ENCODE measurements around the gene RNASE2. TPM values are rescaled to one million over a fixed set of nuclear protein-coding genes. Genes with fewer than 3 reads are reported as not detected.
A peak's percentile ranks its signal among the peaks of the same experiment; 100 is the strongest.

RNASE2 gene
- total RNA-seq, 4 donors from 2014 or later = 0.44 to 1.3 (median 0.44) TPM; not detected in 1

DNA sequence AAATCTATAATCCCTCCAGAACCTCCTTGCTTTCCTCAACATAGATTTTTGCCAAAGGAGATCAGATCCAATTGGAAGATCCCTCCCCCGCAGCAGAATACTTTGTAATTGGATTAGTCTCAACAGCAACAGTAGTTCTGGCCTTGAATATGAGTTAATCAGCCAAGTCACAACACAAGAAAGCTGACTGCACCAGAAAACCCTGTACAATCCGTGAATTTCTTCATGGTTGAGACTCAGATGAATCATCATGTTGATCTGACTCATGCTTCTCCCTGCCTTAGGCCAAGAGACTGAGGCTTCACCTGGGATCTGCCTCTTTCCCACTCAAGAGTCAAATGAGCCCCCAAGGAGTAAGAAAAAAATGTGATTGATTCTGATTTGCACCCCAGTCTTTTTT, 31.5 kb downstream of the RNASE2 start:
- peaks cover 26 to 53% (median 27%) of the 10 kb centered on the region in 3 donors for H3K4me1 ChIP-seq
- intact Hi-C loops (cut with DNase I) = no loop called here
- 0 to 21% methylated on average over 1 to 2 of the region's 2 CpGs for WGBS, 2 donors
- DNase-seq = no peak
- H3K27ac ChIP-seq = peak overlapping the region; percentile 65 to 83 (median 73)
- TF ChIP-seq, protein P1, sequence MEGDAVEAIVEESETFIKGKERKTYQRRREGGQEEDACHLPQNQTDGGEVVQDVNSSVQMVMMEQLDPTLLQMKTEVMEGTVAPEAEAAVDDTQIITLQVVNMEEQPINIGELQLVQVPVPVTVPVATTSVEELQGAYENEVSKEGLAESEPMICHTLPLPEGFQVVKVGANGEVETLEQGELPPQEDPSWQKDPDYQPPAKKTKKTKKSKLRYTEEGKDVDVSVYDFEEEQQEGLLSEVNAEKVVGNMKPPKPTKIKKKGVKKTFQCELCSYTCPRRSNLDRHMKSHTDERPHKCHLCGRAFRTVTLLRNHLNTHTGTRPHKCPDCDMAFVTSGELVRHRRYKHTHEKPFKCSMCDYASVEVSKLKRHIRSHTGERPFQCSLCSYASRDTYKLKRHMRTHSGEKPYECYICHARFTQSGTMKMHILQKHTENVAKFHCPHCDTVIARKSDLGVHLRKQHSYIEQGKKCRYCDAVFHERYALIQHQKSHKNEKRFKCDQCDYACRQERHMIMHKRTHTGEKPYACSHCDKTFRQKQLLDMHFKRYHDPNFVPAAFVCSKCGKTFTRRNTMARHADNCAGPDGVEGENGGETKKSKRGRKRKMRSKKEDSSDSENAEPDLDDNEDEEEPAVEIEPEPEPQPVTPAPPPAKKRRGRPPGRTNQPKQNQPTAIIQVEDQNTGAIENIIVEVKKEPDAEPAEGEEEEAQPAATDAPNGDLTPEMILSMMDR (IDR thresholded peaks at IDR 0.05) = no peak
- no peak for TF ChIP-seq POLR2A (IDR thresholded peaks at IDR 0.05)
- no peaks in the 10 kb centered on the region for H3K9me3 ChIP-seq
- peaks cover 0 to 5% (median 0%) of the 10 kb centered on the region in 3 donors for H3K36me3 ChIP-seq
- H3K4me3 ChIP-seq = no peak overlapping the region
- no peaks in the 10 kb centered on the region for H3K27me3 ChIP-seq

DNA sequence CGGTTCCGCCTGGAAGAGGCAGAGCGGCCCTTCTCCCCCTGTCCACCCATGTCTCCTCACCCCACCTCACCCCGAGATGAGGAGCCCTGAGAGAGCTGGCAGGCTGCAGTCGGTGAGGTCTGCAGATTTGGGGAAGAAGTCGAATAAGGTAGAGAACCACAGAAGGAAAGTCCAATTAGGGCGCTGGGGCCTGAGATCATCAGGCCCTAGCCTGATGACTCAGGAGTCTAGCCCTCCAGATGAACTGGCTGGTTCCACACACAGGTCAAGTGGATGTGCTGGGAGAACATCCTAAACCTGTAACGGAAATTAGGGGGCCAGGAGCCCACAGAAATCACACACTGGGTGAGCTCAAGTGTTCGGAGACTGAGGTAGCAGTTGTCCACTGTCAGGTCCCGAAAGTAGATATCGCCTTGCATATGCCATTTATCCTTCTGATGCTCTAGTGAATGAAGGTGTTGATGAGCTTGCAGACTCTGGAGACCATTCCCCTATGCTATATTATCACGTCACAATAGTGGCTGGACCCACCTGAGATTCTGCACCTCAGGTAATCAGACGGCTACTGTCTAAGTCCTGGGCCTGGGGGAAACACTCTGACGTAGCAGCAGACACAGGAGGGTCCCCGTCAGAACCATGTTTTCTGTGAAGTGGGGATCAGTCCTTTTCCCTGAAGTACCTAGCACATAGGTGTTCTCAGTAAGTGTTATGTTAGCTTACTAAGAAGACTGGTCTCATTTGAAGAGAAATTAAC, 33.6 kb downstream of the RNASE2 start:
- peaks cover 0 to 26% (median 18%) of the 10 kb centered on the region in 3 donors for H3K36me3 ChIP-seq
- no peak for TF ChIP-seq POLR2A (IDR thresholded peaks at IDR 0.05)
- TF ChIP-seq, protein P1 (IDR thresholded peaks at IDR 0.05) = no peak
- H3K4me3 ChIP-seq = peak overlapping the region; percentile 62 to 83 (median 77)
- no peaks in the 10 kb centered on the region for H3K9me3 ChIP-seq
- peaks cover 26 to 59% (median 29%) of the 10 kb centered on the region in 3 donors for H3K4me1 ChIP-seq
- no peak for DNase-seq
- peak overlapping the region; percentile 77 to 92 (median 92) for H3K27ac ChIP-seq
- H3K27me3 ChIP-seq = no peaks in the 10 kb centered on the region
- intact Hi-C loops (cut with DNase I) = no loop called here
- WGBS, 2 donors = 78 to 90% methylated on average over 11 to 12 of the region's 15 CpGs

GRCh38 chr14:20989471-20989786, 34.1 kb downstream of the RNASE2 start:
- intact Hi-C loops (cut with DNase I) = no loop called here
- Histone ChIP-seq H3K36me3 (peaks cover 0 to 31% (median 24%) of the 10 kb centered on the region in 3 donors), H3K4me3 (peak overlapping the region; percentile 62 to 83 (median 77)), H3K4me1 (peaks cover 26 to 59% (median 29%) of the 10 kb centered on the region in 3 donors), H3K27me3 (no peaks in the 10 kb centered on the region), H3K27ac (peak overlapping the region; percentile 77 to 92 (median 92)), H3K9me3 (no peaks in the 10 kb centered on the region)
- DNase-seq = no peak
- 0 to 1% methylated on average over 11 of the region's 11 CpGs for WGBS, 2 donors
- TF ChIP-seq POLR2A (IDR thresholded peaks at IDR 0.05) = no peak
- TF ChIP-seq, protein P1 (IDR thresholded peaks at IDR 0.05) = no peak

GRCh38 chr14:20989787-20990600, 34.7 kb downstream of the RNASE2 start, which contains the start of gene METTL17:
Gene METTL17 (plus strand): TSS chr14:20989980. CDS start chr14:20990003, 23 bp downstream.
- peak in 1 of 4 donors; percentile 73 for TF ChIP-seq POLR2A (IDR thresholded peaks at IDR 0.05)
- TF ChIP-seq, protein P1 (IDR thresholded peaks at IDR 0.05) = peak in 3 of 6 experiments; percentile 5 to 48 (median 30)
- Histone ChIP-seq H3K27me3 (no peaks in the 10 kb centered on the region), H3K27ac (peak within 1 kb of the TSS; percentile 77 to 92 (median 92)), H3K4me1 (peaks cover 26 to 59% (median 29%) of the 10 kb centered on the region in 3 donors), H3K4me3 (peak within 1 kb of the TSS; percentile 62 to 83 (median 77)), H3K9me3 (no peaks in the 10 kb centered on the region), H3K36me3 (peaks cover 6 to 37% (median 29%) of the 10 kb centered on the region in 3 donors)
- DNase-seq = peak; percentile 68
- intact Hi-C loops (cut with DNase I) = no loop called here
- WGBS, 2 donors = 0% methylated on average over 10 to 12 of the region's 42 CpGs

All from esophagus squamous epithelium (tissue), 5 donors.